Stimulated activated CD8-positive, alpha-beta memory T cell treated with anti-CD3 and anti-CD28 coated beads, Interleukin-2, amount 100 ng/mL, for 1 hour (primary cell): Measurements from ENCODE around the gene DNAJA1.
A peak's percentile ranks its signal among the peaks of the same experiment; 100 is the strongest.

ENCODE experiments used
- DNase-seq, 2 donors: peaks; one replicate each; pipeline ENCODE4 v3.0.0-alpha.2; 2020; ENCODE audit warnings: low read depth in 2 of 2

Gene DNAJA1

DNA sequence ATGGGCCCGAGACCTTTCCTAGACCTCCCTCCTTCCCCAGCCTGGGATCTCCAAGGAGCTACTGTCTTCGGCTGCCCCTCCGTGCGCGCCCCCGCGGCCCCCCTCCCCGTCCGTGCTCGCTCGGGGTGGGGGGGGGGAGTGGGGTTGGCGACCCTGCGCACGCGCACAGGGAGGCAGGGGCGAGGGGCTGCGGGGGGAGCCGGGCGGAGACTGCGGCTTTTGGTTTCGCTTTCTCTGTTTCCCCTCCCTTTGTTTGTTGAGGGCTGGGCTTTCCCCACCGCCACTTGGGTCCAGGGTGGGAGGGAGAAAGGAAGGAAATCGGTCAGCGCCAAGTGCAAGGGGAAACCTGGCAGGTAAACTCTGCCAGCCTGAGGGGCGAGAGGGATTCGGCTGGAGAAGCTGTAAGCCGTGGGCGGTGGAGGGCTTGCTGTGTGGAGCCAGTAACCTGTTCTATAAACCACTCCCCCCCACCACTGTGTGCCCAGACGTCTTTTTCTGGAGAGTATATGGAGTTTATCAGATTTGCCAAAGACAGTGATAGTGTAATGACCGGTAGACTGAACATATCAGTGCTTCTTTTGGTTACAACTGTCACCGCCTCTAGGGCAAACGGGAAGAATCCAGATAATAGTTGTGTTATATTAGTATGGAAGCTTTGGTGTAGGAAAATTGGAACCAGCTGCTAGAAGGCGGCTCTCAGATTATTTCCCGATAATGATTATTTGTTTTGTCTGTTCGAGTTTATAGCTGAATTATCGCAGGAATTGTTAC, 684 bp downstream of the DNAJA1 start:
- peak; percentile 47 to 56 for DNase-seq

DNA sequence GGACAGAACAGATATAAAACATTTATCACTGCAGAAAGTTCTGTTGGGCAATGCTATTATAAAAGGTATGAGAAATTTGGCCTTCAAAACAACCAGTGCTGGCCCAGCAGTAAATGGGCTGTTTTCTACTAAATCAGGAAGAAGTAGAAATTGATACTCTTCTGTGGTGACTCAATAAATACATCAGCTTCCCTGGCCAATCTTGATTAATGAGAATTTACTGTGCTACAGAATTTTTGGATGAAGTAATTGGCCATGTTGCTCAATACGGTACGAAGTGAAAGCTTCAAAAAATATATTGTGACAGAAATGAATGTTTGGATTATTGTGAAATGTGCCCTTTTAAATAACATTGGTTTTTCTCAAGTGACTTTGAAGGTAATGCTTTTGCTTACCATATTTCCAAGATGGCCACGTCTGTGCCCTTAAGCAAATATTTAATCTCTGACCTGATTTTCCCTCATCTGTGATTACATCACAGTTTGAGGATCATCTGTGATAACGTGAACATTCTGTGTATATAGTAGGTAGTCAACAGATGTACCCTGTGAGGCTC, 4.2 kb downstream of the DNAJA1 start:
- DNase-seq = no peak

DNA sequence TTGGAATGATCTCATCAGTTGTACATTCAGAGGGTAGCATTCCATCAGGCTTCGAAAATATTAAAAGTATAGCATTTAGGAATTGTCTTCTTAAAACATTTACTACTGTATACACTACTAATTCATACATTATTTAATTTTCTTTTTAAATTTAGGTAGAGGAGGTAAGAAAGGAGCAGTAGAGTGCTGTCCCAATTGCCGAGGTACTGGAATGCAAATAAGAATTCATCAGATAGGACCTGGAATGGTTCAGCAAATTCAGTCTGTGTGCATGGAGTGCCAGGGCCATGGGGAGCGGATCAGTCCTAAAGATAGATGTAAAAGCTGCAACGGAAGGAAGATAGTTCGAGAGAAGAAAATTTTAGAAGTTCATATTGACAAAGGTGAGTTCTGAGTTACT, 5.2 kb downstream of the DNAJA1 start:
- DNase-seq = no peak

DNA sequence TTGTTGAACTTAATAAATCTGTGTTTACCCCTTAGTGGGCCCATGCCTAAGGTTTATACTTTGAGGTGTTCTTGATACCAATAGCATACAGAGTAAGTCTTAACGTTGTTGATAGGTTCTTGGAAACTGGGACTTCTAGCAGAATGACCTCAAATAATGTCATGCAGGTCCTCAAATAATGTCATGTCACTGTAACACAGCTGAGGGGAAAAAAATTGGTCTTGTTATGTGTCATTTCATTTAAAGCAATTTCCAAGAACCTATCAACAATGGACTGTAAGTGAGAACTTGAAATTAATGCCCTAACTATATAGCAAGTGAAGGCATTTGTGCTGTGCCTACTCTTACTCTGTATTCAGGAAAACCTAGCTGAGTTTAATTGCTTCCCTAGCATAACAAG, 7.2 kb downstream of the DNAJA1 start:
- no peak for DNase-seq

DNA sequence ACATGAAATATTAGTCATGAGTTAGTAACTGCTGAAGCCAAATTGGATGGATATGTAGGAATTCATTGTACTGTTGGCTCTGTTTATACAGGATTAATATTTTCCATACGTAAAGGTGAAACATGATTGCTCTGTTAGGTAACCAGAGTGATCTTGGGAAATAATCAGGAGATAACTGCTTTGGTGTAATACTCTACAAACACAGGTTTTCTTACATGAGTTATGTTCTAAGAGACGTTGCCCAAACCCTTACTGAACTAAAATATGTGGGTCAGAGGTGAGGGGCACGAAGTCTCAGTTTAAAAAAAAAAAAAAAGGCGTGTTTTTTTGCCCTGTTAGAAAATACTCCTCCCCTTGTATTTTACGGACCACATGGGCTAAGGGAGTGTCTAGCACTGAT, 7.8 kb downstream of the DNAJA1 start:
- DNase-seq = no peak

DNA sequence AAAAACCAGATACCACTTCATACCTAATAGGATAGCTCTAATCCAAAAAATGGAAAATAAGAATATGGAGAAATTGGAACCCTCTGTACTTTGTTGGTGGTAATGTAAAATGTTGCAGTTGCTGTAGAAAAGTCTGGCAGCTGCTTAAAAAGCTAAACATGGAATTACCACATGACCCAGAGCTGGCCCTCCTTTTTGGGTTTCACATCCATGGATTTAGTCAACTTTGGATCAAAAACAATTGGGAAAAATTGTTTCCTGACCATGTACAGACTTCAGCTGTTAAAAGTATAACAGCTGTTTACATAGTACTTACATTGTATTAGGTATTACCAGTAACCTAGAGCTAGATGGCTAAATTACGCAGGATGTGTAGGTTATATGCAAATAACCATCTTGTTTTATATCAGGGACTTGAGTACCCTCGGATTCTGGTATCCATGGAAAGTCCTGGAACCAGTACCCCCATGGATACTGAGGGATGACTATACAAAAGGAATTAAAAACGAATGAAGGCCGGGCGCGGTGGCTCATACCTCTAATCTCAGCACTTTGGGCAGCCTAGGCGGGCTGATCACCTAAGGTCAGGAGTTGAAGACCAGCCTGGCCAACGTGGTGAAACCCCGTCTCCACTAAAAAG, 15.8 kb downstream of the DNAJA1 start:
- DNase-seq = no peak

DNA sequence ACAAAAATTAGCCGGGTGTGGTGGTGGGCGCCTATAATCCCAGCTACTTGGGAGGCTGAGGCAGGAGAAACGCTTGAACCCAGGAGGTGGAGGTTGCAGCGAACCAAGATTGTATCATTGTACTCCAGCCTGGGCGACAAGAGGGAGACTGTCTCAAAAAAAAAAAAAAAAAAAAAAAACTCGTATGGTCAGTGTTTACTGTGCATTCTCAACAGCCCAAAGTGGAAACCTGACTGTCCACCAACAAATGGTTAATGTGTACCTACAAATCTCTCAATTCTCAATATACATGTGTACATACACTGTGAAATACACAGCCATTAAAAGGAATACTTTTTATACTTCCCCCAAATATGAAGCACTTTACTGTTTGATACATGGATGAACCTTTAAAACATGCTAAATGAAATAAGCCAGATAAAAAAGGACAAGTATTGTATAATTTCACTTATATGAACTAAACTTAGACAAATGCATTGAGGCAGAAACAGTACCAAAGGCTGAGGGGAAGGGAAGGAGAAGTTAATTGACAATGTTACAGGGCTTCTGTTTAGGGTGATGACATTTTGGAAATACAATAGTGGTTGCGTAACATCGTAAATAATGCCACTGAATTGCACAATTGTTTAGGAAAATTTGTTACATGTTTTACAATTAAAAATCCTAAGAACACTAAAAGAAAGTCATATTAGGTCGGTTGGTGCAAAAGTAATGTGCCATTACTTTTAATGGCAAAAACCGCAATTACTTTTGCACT, 16.5 kb downstream of the DNAJA1 start:
- no peak for DNase-seq

DNA sequence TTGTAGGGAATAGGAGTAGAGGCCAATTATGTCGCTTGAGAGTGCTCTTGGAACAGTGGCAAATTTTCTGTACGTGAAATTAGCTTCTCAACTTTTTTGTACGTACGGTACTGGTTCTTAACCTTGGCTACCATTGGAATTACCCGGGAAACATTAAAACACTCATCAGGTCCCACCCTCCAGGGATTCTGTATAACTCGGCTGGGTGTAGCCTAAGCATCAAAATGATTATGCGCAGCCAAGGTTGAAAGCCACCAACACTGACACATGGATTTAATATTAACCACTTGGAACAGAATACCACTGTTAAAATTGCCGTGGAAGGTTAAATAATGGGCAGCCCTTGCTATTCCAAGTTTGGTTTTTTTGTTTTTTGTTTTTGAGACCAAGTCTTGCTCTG, 17.4 kb downstream of the DNAJA1 start:
- DNase-seq = no peak

DNA sequence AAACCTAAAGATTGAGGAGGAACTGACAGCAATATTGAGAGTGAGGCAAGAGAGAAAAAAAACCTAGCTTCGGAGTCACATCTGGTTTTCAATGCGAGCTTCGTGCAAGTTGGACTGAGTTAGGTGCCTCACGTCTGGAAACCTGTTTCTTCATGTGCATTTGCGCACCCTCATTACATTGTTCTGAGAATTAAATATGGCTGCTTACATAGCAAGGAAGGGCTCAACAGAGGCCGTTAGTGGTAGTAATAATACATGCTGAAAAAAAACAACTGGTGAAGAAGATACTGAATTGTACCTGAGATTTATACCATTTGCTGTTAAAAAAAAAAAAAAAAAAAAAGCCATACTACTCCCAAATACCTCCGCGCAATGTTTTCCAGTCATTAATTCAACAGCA, 18.6 kb downstream of the DNAJA1 start:
- no peak for DNase-seq

DNA sequence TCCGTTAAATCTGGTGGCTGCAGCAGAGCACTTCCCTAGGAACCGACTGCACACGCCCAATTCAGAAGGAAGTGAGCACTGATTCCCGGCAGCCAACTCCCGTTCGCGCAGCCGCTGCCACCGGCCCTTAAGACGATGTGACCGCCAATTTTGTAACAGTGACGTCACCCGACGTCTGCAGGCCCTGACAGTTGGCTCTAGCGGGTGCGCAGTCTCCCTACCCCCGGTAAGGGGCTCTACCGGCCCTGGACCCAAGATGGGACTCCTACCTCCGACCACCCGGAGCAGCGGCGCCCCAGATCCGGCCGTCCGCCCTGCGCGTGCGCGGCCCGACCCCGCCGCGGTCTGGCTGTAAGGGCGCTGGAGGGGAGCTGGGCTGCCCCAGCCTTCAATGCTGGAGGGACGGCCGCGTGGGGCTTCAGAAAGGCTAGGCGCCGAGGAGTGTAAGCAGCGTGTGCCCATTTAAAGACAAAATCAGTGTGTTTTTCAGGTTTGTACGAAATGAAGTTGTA, 19.1 kb downstream of the DNAJA1 start:
- DNase-seq = peak; percentile 19 to 23

DNA sequence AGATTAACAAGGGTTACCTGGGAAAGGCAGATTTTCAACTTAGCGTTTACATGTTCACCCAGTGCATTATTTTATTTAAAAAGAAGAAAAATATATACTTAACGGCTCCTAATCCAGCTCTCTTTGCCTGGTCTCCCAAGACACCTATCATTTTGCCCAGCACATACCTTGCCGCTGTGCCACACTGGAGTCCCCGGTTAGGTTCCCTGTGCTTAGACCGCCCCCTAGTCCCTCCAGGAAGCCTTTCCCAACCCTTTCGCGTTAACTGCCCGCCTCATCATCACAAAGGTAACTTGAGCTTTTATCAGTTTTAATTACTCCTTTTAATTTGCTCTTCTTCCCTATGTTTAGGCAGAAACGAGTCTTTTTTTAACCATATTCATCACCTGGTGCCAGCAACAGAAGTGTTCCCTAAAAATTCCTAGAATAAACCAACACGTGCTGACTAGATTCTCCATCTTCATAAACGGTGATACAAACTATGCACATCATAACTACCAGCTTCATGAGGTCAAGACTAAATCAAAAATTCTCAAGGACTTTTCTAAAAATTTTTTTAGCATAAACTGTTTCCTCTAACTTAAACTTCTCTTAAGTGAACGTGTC, 19.7 kb downstream of the DNAJA1 start:
- no peak for DNase-seq

DNA sequence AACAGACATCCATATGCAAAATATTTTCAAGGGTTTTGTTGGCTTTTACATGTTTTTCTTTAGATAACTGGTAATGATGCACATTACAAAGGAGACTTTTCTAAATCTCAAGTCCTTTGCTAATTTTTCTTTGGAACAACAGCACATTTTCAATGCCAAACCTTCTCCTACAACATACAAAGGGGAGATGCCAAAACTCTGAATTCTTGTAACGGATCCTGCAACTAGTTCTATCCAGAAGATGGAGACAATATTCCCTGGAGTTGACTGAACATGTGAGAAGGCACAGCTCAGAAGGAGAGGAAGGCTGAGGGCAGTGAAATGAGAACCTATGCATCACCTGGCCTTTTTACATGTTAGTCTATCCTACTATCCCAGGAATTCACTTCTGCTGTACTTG, 21.0 kb downstream of the DNAJA1 start:
- DNase-seq = no peak

DNA sequence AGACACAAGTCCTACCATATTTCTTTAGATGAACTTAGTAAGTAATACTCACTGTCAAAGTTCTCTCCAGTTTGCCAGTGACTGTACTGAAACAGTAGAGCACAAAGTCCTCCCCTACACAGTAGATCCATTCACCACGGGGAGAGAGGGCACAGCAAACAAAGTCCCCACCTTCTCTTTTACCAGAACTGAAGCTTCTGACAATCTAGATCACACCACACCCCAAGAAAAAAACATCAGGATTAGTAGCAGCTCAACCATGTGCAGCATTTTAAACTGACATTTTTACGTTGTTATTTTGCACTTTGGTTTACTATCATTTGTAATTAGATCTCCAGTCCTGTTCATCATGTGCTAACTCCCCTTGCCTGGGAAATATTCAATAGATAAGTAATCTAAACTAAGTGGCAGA, 23.0 kb downstream of the DNAJA1 start:
- no peak for DNase-seq

DNA sequence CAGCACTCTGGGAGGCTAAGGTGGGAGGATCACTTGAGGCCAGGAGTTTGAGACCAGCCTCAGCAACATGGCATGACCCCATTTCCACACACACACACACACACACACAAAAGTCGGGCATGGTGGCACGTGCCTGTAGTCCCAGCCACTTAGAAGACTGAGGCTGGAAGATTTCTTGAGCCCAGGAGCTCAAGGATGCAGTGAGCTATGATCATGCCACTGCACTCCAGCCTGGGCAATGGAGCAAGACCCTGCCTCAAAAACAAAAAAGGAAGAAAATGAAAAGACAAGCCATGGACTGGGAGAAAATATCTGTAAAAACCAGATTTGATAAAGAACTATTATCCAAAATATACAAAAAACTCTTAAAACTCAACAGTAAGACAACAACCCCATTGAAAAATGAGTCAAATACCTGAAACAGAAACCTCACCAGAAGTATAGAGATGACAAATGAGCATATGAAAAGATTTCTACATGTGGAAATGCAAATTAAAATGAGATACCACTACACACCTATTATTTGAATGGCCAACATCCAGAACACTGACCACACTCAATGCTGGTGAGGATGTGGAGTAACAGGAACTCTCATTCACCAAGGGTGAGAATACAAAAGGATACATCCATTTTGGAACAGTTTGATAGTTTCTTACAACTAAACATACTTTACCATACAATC, 24.7 kb downstream of the DNAJA1 start:
- DNase-seq = no peak

DNA sequence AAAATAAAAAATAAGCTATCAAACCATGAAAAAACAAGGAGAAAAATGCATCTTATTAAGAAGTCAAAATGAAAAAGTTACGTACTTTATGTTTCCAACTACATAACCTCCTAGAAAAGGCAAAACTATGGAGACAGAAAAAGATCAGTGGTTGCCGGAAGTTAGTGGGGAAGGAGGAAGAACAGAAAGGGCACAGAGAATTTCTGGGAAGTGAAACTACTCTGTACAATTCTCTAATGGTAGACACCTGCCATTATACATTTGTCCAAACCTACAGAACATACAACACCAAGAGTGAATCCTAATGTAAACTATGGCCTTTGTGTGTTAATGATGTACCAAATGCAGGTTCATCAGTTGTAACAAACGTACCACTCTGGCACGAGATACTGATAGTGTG, 26.1 kb downstream of the DNAJA1 start:
- DNase-seq = no peak

DNA sequence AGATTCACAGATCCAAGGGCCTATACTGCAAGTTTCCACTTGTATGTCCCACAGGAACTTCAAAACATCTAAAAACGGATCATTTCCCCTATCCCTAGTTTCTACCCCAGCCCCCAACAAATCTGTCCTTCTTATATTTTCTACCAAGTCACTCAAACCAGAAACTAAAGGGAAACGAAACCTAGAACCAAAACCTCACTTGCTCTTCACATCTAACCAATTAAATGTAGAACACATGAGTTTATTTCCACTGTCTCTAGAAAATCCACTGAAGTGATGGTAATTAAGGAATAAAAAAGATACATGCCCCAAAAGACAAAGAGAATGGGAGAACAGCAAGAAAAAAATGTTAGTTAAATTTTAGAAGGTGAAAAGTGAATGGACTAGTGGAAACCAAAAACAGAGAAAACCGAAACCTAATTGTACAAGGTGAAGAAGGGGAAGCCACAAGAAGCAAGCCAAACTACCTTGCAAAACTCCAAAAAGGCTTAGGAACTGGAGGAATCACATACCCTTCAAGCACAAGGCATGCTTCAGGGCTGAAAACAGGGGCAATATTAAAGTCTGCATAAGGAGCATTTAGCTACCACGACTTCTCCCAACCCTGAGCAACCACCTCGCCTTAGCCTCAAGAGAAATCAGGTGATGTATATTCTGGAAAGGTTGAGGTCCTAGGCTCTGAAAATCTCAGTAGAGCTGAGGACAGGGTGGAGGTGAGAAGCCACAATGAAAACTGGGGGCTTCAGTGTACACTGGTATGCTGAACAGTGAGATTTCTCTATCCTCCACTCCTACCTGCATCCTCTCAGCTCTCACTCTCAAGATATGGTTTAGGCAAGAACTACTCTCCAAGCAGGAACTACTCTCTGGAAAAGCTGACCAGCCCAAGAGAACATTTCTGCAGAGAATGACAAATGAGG, 40.3 kb downstream of the DNAJA1 start:
- no peak for DNase-seq

DNA sequence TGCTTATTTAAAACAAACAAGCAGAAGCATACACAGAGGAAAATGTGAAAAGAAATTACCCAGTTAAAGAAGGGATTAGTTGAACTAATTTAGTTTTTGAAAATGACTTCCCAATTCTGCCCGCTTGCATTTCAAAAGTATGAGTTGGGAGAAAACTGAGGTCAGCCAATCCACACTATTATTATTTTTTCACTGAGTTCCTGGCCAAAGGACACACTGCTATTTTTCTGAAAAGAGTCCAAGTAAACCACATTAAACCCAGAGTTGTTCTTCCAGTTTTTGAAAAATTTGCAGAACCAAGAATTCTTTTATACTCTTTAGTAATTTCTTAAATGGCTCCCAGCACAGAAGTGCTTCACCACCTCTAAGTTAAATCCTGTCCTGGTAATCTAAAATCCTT, 43.9 kb downstream of the DNAJA1 start:
- no peak for DNase-seq

DNA sequence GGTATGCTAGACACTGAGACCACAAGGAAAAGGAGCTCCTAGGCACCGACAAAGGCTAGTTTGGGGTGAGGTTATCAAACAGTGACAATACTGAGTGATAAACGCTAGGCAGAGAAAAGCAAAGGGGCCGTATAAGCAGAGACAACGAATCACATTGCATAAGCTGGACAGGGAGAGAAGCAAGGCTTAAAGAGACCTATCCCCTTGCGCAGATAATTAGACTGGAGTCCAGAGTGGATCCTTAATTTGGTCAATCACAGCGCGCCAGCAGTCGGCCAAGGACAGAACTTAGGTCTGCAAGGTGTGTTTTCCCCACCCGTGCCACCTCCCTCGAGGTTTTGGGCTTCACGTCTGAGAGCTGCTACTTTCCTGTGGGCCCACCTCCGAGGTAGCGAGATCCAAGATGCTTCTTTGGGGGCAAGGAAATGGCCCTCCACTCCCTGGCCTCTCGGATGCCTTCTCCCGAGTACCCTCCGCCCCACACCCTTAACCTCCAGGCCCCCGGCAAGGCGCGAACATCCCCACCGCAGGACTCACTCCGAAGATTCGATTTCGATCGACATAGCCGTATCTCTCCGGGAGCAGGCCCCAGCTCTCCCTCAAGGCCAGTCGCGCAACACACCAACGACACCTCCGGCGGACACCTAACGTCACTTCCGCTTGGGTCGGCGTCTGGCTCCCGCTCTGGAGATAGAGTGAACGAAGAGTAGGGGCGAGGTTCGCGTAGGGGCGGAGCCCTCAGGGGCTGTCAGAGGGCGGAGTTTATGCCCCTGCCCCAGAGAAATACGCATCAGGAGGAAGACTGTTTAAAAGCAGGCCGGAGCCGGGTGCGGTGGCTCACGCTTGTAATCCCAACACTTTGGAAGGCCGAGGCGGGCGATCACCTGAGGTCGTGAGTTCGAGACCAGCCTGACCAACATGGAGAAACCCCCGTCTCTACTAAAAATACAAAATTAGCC, 51.3 kb downstream of the DNAJA1 start, which contains the start of gene SMU1:
Gene SMU1 (minus strand): TSS at position 629 of the 959 bp plus-strand sequence. CDS start 66 bp downstream, at position 563.
- peak; percentile 87 to 90 for DNase-seq

DNA sequence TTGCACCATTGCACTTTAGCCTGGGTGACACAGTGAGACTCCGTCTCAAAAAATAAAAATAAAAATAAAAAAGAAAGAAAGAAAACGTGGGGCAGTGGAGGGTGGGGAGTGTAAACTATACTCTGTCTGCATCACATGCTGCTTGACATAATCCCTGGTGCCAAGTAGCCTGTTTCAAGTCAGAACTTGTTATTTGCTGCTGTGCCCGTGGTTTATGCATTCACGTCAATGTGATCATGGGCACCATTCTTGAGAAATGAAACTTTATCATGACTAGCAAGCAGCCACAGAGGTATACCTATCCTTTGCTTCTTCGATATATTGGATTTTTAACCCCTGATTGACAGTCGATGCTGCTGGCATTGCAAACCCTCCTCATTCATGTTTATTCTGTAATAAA, 55.5 kb downstream of the DNAJA1 start:
- DNase-seq = no peak
